ENCODE measurements around the gene RAP1GAP.

The RAP1GAP gene

DNA sequence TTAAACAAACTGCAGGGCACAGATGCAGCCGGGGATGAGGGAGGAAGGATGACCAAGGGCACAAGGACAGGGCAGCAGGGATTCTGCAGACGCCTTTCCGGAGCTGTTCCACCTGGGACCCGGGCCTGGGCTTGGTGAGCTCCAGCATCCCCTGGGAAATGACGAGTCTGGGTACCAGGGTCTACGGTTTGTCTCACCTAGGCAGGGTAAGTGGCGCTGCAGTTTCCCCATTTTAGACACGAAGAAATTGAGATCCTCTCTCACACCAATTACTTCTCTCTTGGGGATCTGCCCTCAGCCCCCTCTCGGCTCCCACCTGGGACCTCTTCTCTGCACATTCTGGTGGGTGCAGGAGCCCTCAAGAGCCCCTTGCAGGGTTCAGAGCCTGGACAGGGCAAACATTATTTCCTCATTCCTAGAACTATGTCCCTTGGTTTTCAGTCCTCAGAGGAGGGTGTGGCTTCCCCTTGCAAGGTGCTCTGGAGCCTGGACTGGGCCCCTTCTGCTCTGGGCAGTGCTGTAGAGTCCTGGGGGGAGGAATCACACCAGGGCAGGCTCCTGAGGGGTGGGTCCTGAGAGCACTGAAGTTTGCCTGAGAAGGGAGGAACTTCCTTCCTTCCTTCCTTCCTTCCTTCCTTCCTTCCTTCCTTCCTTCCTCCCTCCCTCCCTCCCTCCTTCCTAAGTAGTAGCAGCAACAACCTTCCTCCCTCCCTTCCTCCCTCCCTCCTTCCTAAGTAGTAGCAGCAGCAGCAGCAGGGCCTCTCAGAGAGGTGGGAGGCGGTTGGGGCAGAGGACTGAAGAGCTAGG is 16.0 kb downstream of the RAP1GAP start:
- TF ChIP-seq, protein P1, sequence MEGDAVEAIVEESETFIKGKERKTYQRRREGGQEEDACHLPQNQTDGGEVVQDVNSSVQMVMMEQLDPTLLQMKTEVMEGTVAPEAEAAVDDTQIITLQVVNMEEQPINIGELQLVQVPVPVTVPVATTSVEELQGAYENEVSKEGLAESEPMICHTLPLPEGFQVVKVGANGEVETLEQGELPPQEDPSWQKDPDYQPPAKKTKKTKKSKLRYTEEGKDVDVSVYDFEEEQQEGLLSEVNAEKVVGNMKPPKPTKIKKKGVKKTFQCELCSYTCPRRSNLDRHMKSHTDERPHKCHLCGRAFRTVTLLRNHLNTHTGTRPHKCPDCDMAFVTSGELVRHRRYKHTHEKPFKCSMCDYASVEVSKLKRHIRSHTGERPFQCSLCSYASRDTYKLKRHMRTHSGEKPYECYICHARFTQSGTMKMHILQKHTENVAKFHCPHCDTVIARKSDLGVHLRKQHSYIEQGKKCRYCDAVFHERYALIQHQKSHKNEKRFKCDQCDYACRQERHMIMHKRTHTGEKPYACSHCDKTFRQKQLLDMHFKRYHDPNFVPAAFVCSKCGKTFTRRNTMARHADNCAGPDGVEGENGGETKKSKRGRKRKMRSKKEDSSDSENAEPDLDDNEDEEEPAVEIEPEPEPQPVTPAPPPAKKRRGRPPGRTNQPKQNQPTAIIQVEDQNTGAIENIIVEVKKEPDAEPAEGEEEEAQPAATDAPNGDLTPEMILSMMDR (IDR thresholded peaks at IDR 0.05; ENCODE audit: low read depth, low read length): no peak
- no peak overlapping the region for H3K4me3 ChIP-seq (ENCODE audit: low read depth, low read length)

DNA sequence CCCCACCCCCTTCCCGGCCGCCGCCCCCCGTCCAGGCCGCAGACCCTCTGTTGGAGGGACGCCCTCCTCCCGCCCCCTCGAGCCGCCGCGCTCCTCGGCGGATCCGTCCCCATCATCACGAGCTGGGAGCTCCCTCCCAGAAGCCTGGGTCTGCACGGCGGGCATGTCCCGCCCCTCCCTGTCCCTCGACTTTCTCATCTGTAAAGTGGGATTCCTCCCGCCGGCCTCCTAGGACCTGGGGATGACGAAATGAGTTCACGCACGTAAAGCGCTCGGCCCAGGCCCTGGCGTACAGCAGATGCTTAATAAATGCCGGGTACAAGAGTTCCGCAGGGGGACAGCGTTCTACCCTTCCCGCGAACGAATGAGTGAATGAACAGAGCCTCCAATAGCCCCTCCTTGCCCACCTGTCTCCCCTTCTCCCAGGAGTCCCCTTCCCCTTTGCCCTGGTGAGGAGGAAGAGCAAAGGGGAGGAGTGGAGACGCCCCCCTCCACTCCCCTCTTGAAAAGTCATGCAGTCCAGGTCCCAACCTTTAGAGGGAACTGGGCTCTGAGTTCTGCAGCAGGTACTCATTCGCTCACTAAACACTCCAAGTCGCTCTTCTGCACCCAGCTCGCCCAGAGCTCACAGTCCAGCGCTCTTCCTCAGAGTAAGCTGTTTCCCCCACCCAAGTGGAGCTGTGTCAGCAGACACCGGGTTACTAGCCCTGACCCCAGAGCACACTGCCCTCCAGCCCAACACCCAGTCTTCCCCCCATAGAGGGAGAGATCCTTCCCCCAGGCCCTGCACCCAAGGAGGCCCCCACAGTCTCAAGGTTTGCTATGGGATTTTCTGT is 16.8 kb downstream of the RAP1GAP start:
- H3K4me3 ChIP-seq (ENCODE audit: low read depth, low read length): no peak overlapping the region
- TF ChIP-seq, protein P1 (IDR thresholded peaks at IDR 0.05; ENCODE audit: low read depth, low read length): no peak

DNA sequence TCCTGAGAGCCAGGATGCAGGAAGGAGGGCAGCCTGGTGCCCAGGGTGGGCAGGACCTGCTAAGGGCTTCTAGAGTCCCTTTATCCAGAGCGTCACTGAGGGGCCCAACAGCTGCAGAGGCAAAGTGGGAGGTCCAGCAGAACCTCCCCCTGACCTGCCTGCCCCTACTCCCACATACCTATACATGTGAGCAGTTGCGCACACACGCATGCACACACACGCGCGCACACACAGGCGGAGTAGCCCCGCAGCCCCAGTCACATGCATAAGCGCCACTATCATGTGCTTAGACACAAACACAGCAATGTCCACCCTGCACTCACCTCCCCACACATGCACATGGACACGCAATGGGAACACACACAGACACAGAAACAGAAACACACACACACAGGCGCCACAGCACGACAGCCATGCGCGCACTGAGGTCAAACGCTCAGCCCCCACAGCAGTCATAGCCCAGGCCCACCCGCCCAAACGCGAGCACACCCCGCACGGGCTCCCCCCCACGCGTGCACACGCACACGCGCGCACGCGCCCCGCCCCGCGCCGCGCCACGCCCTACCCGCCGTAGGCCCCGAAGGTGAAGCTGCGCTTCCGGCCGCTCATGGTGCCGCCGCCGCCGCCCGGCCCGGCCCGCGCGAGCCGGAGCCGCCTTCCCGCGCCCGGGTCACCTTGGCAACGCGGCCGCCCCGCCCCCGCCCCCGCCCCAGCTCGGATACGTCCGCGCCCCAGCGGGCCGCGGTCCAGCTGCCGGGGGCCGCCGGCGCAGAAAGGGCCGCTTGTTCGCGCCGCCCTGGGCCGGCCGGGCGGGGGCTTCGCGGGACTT is 17.7 kb downstream of the RAP1GAP start:
- peak overlapping the region; percentile 24; the same call in 1 of the 2 replicates for H3K4me3 ChIP-seq (ENCODE audit: low read depth, low read length)
- TF ChIP-seq, protein P1 (IDR thresholded peaks at IDR 0.05; ENCODE audit: low read depth, low read length): no peak

DNA sequence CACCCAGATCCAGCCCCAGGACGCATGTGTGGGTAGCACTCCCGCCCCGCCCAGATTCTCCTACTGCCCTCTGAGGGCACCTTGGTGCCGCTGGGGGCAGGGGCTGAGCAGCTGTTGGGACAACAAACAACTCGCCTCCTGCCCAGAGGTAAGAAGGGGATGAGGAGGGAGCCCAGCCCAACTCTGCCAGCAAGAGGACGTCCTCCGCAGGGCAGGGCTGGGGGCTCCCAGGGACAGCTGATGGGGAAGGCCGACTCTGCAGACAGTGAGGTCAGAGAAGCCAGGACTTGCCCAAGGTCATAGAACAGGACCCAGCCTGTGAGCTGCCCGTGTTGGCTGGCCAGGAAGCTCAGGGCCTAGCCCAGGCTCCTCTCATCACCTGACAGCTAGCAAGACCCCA is 18.8 kb downstream of the RAP1GAP start:
- H3K4me3 ChIP-seq (ENCODE audit: low read depth, low read length): no peak overlapping the region
- TF ChIP-seq, protein P1 (IDR thresholded peaks at IDR 0.05; ENCODE audit: low read depth, low read length): no peak

DNA sequence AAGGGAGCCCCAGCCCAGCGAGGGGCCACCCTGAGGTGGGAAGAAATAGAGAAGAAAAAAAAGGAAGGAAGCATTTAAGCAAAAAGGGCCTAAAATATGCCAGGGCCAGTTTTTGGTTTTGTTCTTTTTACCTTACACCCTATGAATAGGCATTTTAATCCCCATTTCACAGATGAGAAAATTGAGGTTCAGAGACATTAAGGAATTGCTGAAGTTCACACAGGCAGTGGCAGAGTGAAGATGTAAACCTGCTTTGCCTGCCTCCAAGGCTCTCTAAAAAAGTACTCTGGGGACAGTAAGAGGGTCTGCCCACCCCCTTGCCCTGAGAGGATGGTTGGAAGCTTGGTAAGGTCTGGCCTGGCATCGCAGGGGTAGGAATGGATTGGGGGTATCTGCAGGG is 19.8 kb downstream of the RAP1GAP start:
- TF ChIP-seq, protein P1 (IDR thresholded peaks at IDR 0.05; ENCODE audit: low read depth, low read length): no peak
- H3K4me3 ChIP-seq (ENCODE audit: low read depth, low read length): no peak overlapping the region

DNA sequence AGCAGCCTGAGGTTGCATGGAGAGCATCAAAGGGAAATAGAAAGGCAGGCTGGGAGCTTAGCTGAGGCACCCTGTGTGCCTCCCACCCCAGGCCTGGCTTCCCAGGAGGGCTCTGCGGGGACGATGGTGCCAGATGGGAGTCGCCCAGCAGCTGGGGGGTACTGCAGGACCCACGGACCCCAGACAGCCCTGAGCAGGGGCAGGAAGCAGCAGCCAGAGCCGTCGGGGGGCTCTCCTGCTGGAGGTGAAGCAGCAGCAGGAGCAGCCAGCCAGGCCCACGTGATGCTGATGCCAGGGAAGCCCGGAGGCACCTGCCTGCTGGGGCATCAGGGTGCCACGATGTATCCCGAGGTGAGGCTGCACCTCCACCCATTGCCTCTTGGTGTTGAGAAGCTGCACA is 20.4 kb downstream of the RAP1GAP start:
- H3K4me3 ChIP-seq (ENCODE audit: low read depth, low read length): no peak overlapping the region
- TF ChIP-seq, protein P1 (IDR thresholded peaks at IDR 0.05; ENCODE audit: low read depth, low read length): no peak
